Stomach (tissue), 4 donors: ENCODE measurements around the gene AP1S2.

Source experiments
- EP300 ChIP-seq: sonication (generic); formaldehyde crosslinking; IDR thresholded peaks from one replicate; pipeline ENCODE4 v1.6.1; 2017; ENCODE audit warnings: antibody characterized with exemption
- POLR2A ChIP-seq, 4 donors: fragments of 450-650 bp; IDR thresholded peaks; one replicate each; pipeline ENCODE4 v1.6.1; 2016; ENCODE audit warnings: antibody characterized with exemption in 4 of 4, control low read depth in 2 of 4, mild to moderate bottlenecking in 1 of 4, moderate library complexity in 1 of 4
- POLR2AphosphoS5 ChIP-seq, 3 donors: sonication (generic); formaldehyde crosslinking; IDR thresholded peaks; one replicate each; pipeline ENCODE4 v1.6.1; 2016; ENCODE audit warnings: antibody characterized with exemption in 3 of 3
- TF ChIP-seq, protein P1 (sequence below), 7 experiments: fragments of 450-650 bp in 4 of 7; fragments of 200-600 bp in 3 of 7; sonication (generic) in 3 of 7; IDR thresholded peaks; one replicate each; pipeline ENCODE4 v1.5.1; 2016 to 2019; ENCODE audit warnings: antibody characterized with exemption in 7 of 7, control low read depth in 2 of 7, mild to moderate bottlenecking in 1 of 7

DNA sequence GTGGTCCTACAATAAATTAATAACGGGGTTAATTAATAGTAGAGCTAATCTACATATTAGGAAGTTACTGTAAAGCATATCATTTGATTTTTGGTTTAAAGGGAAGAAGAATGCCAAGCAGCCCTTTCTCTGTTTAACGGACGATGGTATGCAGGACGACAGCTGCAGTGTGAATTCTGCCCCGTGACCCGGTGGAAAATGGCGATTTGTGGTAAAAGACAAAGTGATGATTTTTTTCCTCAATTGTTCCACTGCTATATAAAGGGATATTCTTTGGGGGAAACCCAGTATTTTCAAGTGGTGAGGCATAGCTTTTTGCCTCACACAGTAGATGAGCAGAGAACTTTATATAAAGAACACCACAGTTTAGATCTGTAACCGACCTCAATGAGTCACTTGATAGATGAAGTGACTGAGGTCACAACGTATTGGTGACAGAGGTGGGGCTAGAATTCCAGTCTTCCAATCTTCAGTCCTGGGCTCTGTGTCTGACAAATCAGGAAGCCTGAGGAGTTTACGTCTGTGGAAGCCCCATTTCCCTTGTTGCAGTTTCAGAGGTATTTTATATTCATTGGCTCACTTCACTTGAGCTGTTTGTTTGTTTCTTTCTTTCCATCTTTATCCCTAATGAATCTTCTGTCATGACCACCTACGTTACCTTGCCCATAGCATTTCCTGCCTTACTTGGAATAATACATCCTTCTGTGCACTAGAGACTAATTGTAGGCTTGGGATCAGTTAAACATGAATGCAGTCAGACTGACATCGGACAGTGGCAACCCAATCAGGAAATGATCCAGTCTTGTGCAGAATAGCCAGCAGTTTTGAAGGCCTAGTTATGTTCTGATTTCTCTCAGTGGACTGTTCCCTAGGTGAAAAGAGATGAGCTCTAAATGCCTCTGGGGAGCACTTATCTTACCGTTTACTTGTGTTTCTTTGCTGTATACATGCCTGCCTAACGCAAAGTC is 34.2 kb downstream of the AP1S2 start:
- TF ChIP-seq POLR2AphosphoS5 (IDR thresholded peaks at IDR 0.05) (no peak), EP300 (no peak), POLR2A (IDR thresholded peaks at IDR 0.05) (no peak)
- TF ChIP-seq, protein P1, sequence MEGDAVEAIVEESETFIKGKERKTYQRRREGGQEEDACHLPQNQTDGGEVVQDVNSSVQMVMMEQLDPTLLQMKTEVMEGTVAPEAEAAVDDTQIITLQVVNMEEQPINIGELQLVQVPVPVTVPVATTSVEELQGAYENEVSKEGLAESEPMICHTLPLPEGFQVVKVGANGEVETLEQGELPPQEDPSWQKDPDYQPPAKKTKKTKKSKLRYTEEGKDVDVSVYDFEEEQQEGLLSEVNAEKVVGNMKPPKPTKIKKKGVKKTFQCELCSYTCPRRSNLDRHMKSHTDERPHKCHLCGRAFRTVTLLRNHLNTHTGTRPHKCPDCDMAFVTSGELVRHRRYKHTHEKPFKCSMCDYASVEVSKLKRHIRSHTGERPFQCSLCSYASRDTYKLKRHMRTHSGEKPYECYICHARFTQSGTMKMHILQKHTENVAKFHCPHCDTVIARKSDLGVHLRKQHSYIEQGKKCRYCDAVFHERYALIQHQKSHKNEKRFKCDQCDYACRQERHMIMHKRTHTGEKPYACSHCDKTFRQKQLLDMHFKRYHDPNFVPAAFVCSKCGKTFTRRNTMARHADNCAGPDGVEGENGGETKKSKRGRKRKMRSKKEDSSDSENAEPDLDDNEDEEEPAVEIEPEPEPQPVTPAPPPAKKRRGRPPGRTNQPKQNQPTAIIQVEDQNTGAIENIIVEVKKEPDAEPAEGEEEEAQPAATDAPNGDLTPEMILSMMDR (IDR thresholded peaks at IDR 0.05): no peak
